Measurements from ENCODE around the gene MAL. TPM values are rescaled to one million over a fixed set of nuclear protein-coding genes. Genes with fewer than 3 reads are reported as not detected.

Gene MAL
- total RNA-seq, 1 donor from 2014 or later = 21.2 TPM

GRCh38 chr2:95059656-95060370, 34.3 kb downstream of the MAL start:
- Histone ChIP-seq H3K4me1 (no peaks in the 10 kb centered on the region), H3K27me3 (no peaks in the 10 kb centered on the region), H3K4me3 (no peak overlapping the region), H3K36me3 (no peaks in the 10 kb centered on the region), H3K9me3 (no peaks in the 10 kb centered on the region), H3K27ac (no peak overlapping the region)
- intact Hi-C loops (cut with DNase I) = no loop called here
- DNase-seq (peak; percentile 40), ATAC-seq (peak; percentile 8)
- TF ChIP-seq CTCF (IDR thresholded peaks at IDR 0.05) = no peak

- no peaks in the 10 kb centered on the region for H3K9me3 ChIP-seq
- H3K36me3 ChIP-seq = no peaks in the 10 kb centered on the region
- intact Hi-C loops (cut with DNase I) = no loop called here
- no peak for TF ChIP-seq CTCF (IDR thresholded peaks at IDR 0.05)
- H3K4me1 ChIP-seq = no peaks in the 10 kb centered on the region
- ATAC-seq = no peak
- H3K27ac ChIP-seq = no peak overlapping the region
- no peak overlapping the region for H3K4me3 ChIP-seq
- DNase-seq = no peak
- H3K27me3 ChIP-seq = no peaks in the 10 kb centered on the region
Measured at GRCh38 chr2:95060446-95061118, 35.1 kb downstream of the MAL start.

GRCh38 chr2:95061119-95061512, 35.6 kb downstream of the MAL start:
- ATAC-seq (no peak), DNase-seq (no peak)
- no peaks in the 10 kb centered on the region for H3K27me3 ChIP-seq
- H3K27ac ChIP-seq = no peak overlapping the region
- H3K4me3 ChIP-seq = no peak overlapping the region
- TF ChIP-seq CTCF (IDR thresholded peaks at IDR 0.05) = no peak
- intact Hi-C loops (cut with DNase I) = no loop called here
- no peaks in the 10 kb centered on the region for H3K36me3 ChIP-seq
- no peaks in the 10 kb centered on the region for H3K4me1 ChIP-seq
- H3K9me3 ChIP-seq = no peaks in the 10 kb centered on the region

GRCh38 chr2:95061601-95062183, 36.2 kb downstream of the MAL start:
- ATAC-seq = no peak
- DNase-seq = peak; percentile 34
- H3K27ac ChIP-seq = no peak overlapping the region
- intact Hi-C loops (cut with DNase I) = no loop called here
- no peaks in the 10 kb centered on the region for H3K9me3 ChIP-seq
- H3K36me3 ChIP-seq = no peaks in the 10 kb centered on the region
- H3K4me3 ChIP-seq = no peak overlapping the region
- no peaks in the 10 kb centered on the region for H3K27me3 ChIP-seq
- no peak for TF ChIP-seq CTCF (IDR thresholded peaks at IDR 0.05)
- no peaks in the 10 kb centered on the region for H3K4me1 ChIP-seq

- intact Hi-C loops (cut with DNase I) = no loop called here
Measured at GRCh38 chr2:95062242-95063085, 37.0 kb downstream of the MAL start.

More at GRCh38 chr2:95062242-95063085, 37.0 kb downstream of the MAL start:
- Histone ChIP-seq H3K4me1 (no peaks in the 10 kb centered on the region), H3K4me3 (no peak overlapping the region), H3K9me3 (no peaks in the 10 kb centered on the region), H3K27me3 (no peaks in the 10 kb centered on the region), H3K27ac (no peak overlapping the region), H3K36me3 (no peaks in the 10 kb centered on the region)
- no peak for TF ChIP-seq CTCF (IDR thresholded peaks at IDR 0.05)
- DNase-seq = no peak
- no peak for ATAC-seq
